ENCODE measurements around the gene SRRT.

SRRT gene

DNA sequence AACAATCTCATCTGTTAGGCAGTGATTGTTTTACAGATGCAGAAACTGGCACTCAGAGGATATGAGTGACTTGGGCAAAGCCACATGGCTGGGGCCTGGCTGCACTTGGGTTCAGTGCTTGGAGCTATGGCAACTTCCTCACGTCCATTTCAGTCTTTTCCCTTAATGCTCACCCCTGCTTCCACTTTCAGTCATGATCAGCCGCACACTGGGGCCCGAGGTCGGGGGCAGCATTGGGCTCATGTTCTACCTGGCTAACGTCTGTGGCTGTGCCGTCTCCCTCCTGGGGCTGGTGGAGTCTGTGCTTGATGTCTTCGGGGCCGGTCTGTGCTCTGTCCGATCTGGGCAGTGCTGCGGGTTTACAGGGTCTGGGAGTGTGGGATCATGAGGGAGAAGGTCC lies 19.4 kb upstream of the SRRT start:
- no peak for DNase-seq

- no peak for DNase-seq
Measured at GRCh38 chr7:100856871-100857282, 18.0 kb upstream of the SRRT start.

DNA sequence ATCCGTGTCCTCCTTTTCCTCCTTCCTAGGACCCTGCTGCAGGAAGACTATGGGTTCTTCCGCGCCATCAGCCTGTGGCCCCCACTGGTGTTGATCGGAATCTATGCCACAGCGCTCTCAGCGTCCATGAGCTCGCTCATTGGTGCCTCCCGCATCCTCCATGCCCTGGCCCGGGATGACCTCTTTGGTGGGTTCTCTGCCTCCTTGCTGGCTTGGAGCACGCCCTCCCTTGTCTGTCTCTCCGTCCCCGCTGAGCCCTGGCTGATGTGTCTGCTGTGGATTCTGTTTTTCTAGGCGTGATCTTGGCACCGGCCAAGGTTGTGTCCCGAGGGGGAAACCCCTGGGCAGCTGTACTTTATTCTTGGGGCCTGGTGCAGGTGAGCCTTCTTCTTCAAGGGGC lies 15.0 kb upstream of the SRRT start:
- no peak for DNase-seq

DNA sequence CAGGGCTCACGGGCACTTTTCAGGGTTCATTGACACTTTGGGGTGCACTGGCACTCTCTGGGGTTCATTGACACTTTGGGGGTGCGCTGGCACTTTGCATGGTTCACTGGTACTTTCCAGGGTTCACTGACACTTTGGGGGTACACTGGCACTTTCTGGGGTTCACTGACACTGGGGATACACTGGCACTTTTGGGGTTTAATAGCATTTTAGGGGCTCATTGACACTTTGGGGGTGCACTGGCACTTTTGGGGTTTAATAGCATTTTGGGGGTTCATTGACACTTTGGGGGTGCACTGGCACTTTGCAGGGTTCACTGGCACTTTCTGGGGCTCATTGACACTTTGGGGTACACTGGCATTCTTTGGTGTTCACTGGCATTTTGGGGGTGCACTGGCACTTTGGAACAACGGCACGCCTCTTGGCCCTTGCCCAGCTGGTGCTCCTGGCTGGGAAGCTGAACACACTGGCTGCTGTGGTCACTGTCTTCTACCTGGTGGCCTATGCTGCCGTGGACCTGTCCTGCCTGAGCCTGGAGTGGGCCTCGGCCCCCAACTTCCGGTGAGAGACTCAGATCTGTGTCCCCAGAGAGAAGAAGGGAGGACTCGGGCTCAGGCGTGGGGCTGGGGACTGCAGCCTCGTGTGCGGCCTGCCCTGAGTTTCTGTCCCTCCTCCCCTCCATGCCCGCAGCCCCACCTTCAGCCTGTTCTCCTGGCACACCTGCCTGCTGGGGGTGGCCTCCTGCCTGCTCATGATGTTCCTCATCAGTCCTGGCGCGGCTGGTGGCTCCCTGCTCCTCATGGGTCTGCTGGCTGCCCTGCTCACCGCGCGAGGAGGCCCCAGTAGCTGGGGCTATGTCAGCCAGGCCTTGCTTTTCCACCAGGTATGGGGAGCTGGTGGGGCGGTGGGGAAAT lies 13.9 kb upstream of the SRRT start:
- DNase-seq, result no peak

- DNase-seq, result no peak
Measured at GRCh38 chr7:100861616-100861985, 13.3 kb upstream of the SRRT start.

DNA sequence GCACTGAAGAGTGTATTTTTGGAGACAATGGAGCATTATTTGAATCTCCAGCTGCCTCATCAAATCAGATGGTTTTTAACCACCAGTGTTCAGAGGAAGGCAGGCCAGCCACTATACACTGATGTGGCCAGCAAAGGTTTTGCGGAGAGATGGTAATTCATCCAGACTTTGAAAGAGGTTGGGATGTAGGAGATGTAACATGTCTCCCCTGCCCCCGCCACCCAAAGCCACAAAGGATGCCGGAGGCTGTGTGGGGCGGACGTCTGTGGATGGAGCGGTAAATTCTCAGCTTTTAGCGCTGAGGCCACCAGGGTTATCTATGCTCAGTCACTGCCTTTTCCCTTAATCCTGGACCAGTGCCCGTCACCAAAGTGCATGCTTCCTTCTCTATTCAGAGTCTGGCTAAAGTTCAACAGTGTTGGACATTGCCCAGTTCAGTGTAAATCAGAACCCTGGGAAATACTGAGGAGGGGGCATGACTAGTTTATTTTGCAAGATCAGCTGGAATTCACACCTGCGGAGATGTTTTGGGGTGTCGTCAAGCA lies 11.4 kb upstream of the SRRT start:
- no peak for DNase-seq

- DNase-seq, result no peak
Measured at GRCh38 chr7:100864263-100864845, 10.5 kb upstream of the SRRT start.

DNA sequence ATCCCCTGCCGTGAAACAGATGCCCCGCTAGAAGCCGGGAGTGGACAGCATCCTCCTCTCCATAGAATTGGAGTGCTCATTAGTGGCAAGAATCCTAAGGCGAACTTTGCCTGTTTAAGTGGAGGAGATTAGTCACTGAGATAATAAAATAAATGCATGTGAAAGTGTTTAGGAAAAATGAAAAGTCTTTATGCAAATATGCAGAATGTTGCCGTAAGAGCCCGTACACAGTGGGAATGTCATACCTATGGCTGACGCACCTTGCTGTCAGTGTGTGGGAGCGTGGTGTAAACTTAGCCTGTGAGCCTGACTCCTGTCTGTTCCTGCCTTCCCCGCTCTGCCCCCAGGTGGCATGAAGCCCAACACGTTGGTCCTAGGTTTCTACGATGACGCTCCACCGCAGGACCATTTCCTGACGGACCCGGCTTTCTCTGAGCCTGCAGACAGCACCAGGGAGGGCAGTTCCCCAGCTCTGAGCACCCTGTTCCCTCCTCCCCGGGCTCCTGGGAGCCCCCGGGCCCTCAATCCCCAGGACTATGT lies 9.5 kb upstream of the SRRT start:
- no peak for DNase-seq

- no peak for DNase-seq
Measured at GRCh38 chr7:100865938-100866728, 8.8 kb upstream of the SRRT start.

DNA sequence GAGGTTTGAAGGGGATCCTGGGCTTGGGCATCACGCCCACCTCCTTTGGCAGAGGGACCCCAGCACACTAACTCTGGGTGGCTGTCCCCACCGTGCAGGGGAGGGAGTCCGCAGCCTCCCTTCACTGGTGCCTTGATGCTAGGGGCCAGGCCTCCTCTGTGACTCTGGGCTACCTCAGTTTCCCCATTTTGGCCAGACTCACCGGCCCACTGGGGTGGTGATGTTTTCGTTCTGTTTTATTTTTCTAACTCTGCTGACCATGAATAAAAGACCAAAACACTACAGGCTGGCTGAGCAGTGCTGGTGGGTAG lies 8.2 kb upstream of the SRRT start:
- no peak for DNase-seq

DNA sequence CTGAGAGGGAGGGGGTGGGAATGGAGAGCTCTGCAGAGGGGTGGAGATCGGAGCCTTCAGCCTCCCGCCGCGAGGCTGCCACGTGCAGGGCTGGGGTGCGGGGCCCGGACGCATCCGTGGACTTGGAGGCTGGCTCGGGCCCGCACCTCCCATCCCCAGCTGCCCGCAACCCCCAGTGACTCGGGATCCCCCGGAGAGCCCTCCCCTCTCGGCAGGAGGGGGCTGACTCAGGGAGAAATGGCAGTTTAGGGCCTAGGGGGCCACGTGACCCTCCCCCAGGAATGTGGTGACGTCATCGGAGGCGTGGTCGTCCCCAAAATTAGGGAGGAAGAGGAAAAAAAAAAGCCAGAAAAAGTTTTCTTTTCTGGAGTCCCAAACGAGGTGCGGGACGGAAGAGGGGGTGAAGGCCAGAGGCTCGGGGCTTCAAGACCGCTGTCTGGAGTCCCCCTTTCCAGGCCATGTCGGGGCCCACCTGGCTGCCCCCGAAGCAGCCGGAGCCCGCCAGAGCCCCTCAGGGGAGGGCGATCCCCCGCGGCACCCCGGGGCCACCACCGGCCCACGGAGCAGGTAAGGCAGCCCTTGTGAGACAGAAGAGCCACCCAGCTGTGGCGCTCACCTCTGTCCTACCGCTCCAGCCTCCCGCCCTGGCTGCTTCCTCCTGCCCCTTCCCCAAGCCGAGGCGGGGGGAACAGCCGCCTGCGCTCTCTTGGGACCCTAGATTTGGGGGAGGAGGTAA lies 7.7 kb upstream of the SRRT start, which contains the start of gene TRIP6:
Gene TRIP6, plus strand, starts transcription at position 348 of the 736 bp plus-strand sequence. Its CDS starts 111 bp downstream, at position 459.
- DNase-seq, result peak; percentile 96

DNA sequence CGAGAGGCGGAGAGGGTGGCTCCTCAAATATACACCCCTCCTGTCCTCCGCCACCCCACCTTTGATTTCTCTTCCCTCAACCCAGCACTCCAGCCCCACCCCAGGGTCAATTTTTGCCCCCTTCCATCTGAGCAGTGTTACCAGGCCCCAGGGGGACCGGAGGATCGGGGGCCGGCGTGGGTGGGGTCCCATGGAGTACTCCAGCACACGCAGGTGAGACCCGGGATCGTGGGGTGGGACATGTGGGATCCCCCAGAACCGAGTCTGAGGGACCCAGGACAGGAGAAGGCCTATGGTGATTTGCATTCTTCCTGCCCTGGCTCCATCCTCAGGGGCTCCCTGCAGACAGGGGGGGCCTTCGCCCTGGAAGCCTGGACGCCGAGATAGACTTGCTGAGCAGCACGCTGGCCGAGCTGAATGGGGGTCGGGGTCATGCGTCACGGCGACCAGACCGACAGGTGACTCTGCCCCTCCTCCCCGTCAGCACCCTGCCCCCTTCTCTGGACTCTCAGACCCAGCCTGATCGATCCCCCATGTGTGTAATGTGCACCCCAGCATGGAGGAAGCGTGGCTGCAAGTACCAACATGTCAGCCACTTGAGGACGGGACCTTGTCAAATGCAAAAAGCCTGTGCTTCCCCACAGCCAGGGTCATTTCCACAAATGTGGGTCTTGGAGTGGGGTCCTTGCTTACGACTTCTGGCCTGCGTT lies 7.0 kb upstream of the SRRT start:
- no peak for DNase-seq

DNA sequence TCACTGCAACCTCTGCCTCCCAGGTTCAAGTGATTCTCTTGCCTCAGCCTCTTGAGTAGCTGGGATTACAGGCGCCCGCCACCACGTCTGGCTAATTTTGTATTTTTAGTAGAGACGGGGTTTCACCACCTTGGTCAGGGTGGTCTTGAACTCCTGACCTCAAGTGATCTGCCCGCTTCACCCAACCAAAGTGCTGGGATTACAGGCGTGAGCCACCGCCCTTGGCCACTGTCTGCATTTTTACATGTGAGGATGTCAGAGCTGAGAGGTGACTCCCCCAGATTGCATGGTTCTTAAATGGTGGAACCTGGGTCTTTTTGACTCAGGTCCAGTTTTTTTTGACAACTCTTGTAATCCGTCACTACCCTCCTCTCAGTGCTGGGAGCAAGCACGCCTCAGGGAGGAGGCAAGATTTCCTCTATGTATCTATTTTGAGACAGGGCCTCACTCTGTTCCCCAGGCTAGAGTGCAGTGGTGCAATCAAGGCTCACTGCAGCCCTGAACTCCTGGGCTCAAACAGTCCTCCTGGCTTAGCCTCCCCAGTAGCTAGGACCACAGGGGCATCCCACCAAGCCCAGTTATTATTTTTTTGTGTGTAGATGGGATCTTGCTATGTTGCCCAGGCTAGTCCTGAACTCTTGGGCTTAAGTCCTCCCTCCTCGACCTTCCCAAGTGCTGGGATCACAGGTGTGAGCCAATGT lies 1.2 kb upstream of the SRRT start:
- DNase-seq, result no peak

DNA sequence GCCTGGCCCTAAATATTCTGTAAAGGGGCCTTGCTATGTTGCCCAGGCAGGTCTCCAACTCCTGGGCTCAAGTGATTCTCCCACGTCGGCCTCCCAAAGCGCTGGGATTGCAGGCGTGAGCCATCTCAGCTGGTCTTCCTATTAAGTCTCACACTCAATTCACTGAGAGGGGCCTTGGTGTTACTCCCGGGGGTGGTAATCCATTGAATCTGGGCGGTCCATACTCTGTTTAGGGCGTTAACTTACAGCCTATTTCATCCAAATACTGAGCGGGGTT lies 665 bp upstream of the SRRT start:
- DNase-seq, result no peak

DNA sequence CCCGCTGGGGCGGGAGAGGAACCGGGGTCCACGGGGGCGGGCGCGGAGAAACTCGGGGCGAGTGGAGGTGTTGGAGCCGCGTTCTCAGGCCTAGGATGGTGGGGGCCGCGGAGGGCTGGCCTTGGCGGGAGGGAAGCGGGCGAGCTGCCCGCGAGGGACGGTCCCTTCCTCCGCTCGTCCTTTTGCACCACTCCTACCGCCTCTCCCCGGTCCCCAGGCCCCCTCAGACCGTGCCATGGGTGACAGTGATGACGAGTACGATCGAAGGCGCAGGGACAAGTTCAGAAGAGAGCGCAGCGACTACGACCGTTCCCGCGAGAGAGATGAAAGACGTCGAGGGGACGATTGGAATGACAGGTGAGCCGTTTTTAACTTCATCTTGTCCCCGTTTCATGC lies 451 bp downstream of the SRRT start:
- no peak for DNase-seq

DNA sequence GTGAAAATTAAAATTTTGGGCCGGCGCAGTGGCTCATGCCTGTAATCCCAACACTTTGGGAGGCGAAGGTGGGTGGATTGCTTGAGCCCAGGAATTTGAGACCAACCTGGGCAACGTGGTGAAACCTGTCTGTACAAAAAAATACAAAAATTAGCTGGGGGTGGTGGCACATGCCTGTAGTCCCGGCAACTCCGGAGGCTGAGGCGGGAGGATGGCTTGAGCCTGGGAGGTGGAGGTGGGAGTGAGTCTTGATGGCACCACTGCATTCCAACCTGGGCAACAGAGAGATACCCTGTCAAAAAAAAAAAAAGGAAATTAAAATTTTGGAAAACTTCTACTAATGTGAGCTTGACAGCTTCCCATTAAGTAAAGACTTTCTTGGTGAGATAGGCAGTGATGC lies 3.1 kb downstream of the SRRT start:
- no peak for DNase-seq

GRCh38 chr7:100878685-100879084 lies 3.8 kb downstream of the SRRT start:
- DNase-seq, result no peak

GRCh38 chr7:100879685-100880261 lies 4.9 kb downstream of the SRRT start:
- no peak for DNase-seq

DNA sequence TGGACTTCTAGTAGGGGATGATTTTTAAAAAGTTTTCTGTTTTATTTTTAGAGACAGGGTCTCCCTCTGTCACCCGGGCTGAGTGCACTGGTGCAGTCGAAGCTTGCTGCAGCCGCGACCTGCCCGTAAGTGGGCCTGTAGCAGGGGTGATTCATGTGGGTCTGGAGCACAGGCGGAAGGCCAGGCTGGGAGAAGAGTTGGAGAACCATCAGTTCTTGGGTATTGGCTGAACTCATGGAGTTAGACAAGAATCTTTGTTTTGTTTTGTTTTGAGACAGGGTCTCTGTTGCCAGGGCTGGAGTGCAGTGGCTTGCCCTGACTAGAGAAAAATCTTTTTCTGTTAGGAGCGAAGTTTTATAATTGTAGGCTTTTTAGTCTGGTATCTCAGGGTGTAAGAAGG lies 5.7 kb downstream of the SRRT start:
- no peak for DNase-seq

GRCh38 chr7:100881136-100881535 lies 6.2 kb downstream of the SRRT start:
- no peak for DNase-seq

DNA sequence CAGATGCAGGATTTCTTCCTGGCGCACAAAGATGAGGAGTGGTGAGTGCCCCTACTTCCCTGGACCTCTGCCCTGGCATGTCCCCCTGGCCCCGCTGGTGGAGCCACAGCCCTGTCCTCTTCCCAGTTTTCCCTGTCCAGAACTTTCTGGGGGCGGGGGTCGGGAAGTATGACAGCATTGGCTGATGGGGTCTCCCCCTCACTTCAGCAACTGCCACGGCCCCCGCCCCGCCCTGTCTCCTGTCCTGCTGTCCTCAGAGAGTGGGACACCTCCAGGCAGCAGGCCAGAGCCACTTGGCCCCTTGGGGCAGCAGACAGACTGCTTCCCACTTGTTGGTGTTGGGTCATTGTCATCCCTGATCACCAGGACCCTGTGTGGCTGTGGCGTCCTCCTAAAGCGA lies 7.3 kb downstream of the SRRT start:
- no peak for DNase-seq

Measured in fibroblast of skin of back (primary cell).